ENCODE data around the gene SKP1. TPM values are rescaled to one million over a fixed set of nuclear protein-coding genes. Genes with fewer than 3 reads are reported as not detected.

The SKP1 gene
- total and polyA plus RNA-seq, 9 of the 15 experiments (the other 6 are each of a cell fraction or from before 2014, with no cell fraction given), result 301 to 2,109 (median 639) TPM

GRCh38 chr5:134130239-134130945, 46.4 kb downstream of the SKP1 start (continued):
- TF ChIP-seq, protein P1, sequence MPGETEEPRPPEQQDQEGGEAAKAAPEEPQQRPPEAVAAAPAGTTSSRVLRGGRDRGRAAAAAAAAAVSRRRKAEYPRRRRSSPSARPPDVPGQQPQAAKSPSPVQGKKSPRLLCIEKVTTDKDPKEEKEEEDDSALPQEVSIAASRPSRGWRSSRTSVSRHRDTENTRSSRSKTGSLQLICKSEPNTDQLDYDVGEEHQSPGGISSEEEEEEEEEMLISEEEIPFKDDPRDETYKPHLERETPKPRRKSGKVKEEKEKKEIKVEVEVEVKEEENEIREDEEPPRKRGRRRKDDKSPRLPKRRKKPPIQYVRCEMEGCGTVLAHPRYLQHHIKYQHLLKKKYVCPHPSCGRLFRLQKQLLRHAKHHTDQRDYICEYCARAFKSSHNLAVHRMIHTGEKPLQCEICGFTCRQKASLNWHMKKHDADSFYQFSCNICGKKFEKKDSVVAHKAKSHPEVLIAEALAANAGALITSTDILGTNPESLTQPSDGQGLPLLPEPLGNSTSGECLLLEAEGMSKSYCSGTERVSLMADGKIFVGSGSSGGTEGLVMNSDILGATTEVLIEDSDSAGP (CRISPR knock-in tag; IDR thresholded peaks at IDR 0.05), result no peak
- TF ChIP-seq ZNF407 (IDR thresholded peaks at IDR 0.05; ENCODE audit: low read depth) (no peak), NFE2 (IDR thresholded peaks at IDR 0.05; ENCODE audit: low read depth) (no peak)

All from K562 (cell line).